Measurements from ENCODE around the gene OR5A1.

DNA sequence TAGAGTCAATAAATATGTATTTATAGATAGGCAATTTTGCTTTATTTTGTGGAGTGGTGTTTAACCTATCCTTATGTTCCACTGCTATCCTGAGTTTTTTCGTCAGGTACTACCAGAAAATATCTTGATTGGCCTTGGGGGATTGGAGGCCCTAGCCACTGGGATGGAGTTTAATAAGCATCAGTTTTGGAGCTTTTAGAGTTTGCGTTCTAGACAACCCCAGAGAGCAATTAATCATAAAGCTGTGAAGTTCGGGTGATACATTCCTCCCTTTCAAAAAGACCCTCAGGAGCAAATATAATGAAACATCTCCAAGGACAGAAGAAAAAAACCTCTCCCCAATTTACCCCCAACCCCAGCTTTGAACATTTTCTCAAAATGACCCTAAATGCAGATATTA is at the start of gene OR5A1:
- no peak for TF ChIP-seq POLR2A (IDR thresholded peaks at IDR 0.05)
- TF ChIP-seq, protein P1, sequence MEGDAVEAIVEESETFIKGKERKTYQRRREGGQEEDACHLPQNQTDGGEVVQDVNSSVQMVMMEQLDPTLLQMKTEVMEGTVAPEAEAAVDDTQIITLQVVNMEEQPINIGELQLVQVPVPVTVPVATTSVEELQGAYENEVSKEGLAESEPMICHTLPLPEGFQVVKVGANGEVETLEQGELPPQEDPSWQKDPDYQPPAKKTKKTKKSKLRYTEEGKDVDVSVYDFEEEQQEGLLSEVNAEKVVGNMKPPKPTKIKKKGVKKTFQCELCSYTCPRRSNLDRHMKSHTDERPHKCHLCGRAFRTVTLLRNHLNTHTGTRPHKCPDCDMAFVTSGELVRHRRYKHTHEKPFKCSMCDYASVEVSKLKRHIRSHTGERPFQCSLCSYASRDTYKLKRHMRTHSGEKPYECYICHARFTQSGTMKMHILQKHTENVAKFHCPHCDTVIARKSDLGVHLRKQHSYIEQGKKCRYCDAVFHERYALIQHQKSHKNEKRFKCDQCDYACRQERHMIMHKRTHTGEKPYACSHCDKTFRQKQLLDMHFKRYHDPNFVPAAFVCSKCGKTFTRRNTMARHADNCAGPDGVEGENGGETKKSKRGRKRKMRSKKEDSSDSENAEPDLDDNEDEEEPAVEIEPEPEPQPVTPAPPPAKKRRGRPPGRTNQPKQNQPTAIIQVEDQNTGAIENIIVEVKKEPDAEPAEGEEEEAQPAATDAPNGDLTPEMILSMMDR (IDR thresholded peaks at IDR 0.05) = no peak
